ENCODE data around the gene OBSCN.

The OBSCN gene

DNA sequence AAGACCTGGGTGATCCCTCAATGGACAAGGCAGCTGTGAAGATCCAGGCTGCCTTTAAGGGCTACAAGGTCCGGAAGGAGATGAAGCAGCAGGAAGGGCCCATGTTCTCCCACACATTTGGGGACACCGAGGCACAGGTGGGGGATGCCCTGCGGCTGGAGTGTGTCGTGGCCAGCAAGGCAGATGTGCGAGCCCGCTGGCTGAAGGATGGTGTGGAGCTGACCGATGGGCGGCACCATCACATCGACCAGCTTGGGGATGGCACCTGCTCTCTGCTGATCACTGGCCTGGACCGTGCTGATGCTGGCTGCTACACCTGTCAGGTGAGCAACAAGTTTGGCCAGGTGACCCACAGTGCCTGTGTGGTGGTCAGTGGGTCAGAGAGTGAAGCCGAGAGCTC, 113.6 kb downstream of the OBSCN start:
- Histone ChIP-seq H3K27me3 (ENCODE audit: insufficient read depth, poor library complexity, severe bottlenecking) (no peaks in the 10 kb centered on the region), H3K27ac (replicated peaks) (no peak overlapping the region), H3K4me3 (replicated peaks; ENCODE audit: insufficient read depth, low read length) (no peak overlapping the region)
- TF ChIP-seq POLR2AphosphoS5 (IDR thresholded peaks at IDR 0.05; ENCODE audit: low read depth), result no peak
- TF ChIP-seq, protein P1, sequence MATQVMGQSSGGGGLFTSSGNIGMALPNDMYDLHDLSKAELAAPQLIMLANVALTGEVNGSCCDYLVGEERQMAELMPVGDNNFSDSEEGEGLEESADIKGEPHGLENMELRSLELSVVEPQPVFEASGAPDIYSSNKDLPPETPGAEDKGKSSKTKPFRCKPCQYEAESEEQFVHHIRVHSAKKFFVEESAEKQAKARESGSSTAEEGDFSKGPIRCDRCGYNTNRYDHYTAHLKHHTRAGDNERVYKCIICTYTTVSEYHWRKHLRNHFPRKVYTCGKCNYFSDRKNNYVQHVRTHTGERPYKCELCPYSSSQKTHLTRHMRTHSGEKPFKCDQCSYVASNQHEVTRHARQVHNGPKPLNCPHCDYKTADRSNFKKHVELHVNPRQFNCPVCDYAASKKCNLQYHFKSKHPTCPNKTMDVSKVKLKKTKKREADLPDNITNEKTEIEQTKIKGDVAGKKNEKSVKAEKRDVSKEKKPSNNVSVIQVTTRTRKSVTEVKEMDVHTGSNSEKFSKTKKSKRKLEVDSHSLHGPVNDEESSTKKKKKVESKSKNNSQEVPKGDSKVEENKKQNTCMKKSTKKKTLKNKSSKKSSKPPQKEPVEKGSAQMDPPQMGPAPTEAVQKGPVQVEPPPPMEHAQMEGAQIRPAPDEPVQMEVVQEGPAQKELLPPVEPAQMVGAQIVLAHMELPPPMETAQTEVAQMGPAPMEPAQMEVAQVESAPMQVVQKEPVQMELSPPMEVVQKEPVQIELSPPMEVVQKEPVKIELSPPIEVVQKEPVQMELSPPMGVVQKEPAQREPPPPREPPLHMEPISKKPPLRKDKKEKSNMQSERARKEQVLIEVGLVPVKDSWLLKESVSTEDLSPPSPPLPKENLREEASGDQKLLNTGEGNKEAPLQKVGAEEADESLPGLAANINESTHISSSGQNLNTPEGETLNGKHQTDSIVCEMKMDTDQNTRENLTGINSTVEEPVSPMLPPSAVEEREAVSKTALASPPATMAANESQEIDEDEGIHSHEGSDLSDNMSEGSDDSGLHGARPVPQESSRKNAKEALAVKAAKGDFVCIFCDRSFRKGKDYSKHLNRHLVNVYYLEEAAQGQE (IDR thresholded peaks at IDR 0.05; ENCODE audit: insufficient replicate concordance, low read depth), result no peak
- TF ChIP-seq SPI1 (IDR thresholded peaks at IDR 0.05; ENCODE audit: borderline replicate concordance, low read depth), result no peak
- no peak for TF ChIP-seq GABPA (IDR thresholded peaks at IDR 0.05; ENCODE audit: low read depth)
- TF ChIP-seq, protein P2, sequence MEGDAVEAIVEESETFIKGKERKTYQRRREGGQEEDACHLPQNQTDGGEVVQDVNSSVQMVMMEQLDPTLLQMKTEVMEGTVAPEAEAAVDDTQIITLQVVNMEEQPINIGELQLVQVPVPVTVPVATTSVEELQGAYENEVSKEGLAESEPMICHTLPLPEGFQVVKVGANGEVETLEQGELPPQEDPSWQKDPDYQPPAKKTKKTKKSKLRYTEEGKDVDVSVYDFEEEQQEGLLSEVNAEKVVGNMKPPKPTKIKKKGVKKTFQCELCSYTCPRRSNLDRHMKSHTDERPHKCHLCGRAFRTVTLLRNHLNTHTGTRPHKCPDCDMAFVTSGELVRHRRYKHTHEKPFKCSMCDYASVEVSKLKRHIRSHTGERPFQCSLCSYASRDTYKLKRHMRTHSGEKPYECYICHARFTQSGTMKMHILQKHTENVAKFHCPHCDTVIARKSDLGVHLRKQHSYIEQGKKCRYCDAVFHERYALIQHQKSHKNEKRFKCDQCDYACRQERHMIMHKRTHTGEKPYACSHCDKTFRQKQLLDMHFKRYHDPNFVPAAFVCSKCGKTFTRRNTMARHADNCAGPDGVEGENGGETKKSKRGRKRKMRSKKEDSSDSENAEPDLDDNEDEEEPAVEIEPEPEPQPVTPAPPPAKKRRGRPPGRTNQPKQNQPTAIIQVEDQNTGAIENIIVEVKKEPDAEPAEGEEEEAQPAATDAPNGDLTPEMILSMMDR (IDR thresholded peaks at IDR 0.05; ENCODE audit: insufficient read depth, low read length), result no peak
- no peak for DNase-seq (ENCODE audit: low read depth in 1 of 2, low spot score in 1 of 2)

DNA sequence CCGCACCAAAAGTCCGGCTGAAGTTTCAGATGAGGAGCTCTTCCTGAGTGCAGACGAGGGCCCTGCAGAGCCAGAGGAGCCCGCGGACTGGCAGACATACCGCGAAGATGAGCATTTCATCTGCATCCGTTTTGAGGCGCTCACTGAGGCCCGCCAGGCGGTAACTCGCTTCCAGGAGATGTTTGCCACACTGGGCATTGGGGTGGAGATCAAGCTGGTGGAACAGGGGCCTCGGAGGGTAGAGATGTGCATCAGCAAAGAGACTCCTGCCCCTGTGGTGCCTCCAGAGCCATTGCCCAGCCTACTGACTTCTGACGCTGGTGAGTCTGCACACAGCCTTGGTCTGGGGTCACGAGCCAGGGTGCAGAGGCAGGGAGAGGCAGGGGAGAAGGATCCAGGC, 114.1 kb downstream of the OBSCN start:
- no peak for DNase-seq (ENCODE audit: low read depth in 1 of 2, low spot score in 1 of 2)
- Histone ChIP-seq H3K4me3 (replicated peaks; ENCODE audit: insufficient read depth, low read length) (no peak overlapping the region), H3K27me3 (ENCODE audit: insufficient read depth, poor library complexity, severe bottlenecking) (no peaks in the 10 kb centered on the region), H3K27ac (replicated peaks) (no peak overlapping the region)
- TF ChIP-seq, protein P1 (IDR thresholded peaks at IDR 0.05; ENCODE audit: insufficient replicate concordance, low read depth), result no peak
- TF ChIP-seq SPI1 (IDR thresholded peaks at IDR 0.05; ENCODE audit: borderline replicate concordance, low read depth) (no peak), GABPA (IDR thresholded peaks at IDR 0.05; ENCODE audit: low read depth) (no peak), POLR2AphosphoS5 (IDR thresholded peaks at IDR 0.05; ENCODE audit: low read depth) (no peak)
- TF ChIP-seq, protein P2 (IDR thresholded peaks at IDR 0.05; ENCODE audit: insufficient read depth, low read length), result no peak

DNA sequence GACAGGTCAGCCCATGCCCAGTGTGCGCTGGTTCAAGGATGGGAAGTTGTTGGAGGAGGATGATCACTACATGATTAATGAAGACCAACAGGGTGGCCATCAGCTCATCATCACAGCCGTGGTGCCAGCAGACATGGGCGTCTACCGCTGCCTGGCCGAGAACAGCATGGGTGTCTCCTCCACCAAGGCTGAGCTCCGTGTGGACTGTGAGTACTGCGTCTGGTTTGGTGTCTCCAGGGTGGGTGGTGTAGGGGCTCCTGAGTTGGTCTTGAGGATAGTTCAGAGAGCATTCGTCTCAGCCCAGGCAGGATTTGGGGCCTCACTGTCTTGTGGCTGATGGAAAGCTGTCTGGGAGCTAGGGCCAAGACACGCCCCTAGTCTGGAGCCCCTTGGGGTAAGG, 115.6 kb downstream of the OBSCN start:
- Histone ChIP-seq H3K4me3 (replicated peaks; ENCODE audit: insufficient read depth, low read length) (no peak overlapping the region), H3K27ac (replicated peaks) (no peak overlapping the region), H3K27me3 (ENCODE audit: insufficient read depth, poor library complexity, severe bottlenecking) (no peaks in the 10 kb centered on the region)
- DNase-seq (ENCODE audit: low read depth in 1 of 2, low spot score in 1 of 2), result no peak
- TF ChIP-seq, protein P2 (IDR thresholded peaks at IDR 0.05; ENCODE audit: insufficient read depth, low read length), result no peak
- no peak for TF ChIP-seq SPI1 (IDR thresholded peaks at IDR 0.05; ENCODE audit: borderline replicate concordance, low read depth)
- TF ChIP-seq, protein P1 (IDR thresholded peaks at IDR 0.05; ENCODE audit: insufficient replicate concordance, low read depth), result no peak
- no peak for TF ChIP-seq GABPA (IDR thresholded peaks at IDR 0.05; ENCODE audit: low read depth)
- no peak for TF ChIP-seq POLR2AphosphoS5 (IDR thresholded peaks at IDR 0.05; ENCODE audit: low read depth)

All from HL-60 (cell line).